SK-N-MC (cell line): Measurements from ENCODE around the gene MLST8.

Experiments
- DNase-seq: peaks from one replicate; pipeline ENCODE4 v3.0.0-alpha.2; 2011; ENCODE audit warnings: low read depth, low spot score
- H3K27ac ChIP-seq: fragments of 200-600 bp; sonication (generic); 2 replicates; pipeline ENCODE4 v1.5.1; 2016; ENCODE audit warnings: mixed run types
- H3K36me3 ChIP-seq: fragments of 200-600 bp; sonication (generic); 2 replicates; pipeline ENCODE4 v1.6.1; 2017; ENCODE audit warnings: antibody characterized with exemption, low read length, mixed read lengths; ENCODE audit not compliant: insufficient read depth
- H3K4me3 ChIP-seq: fragments of 200-600 bp; sonication (generic); 2 replicates; pipeline ENCODE4 v1.5.1; 2016
- H3K9ac ChIP-seq: fragments of 200-600 bp; sonication (generic); 2 replicates; pipeline ENCODE4 v1.8.0; 2017; ENCODE audit warnings: mixed run types, mixed read lengths; ENCODE audit not compliant: insufficient read length
- H3K9me3 ChIP-seq: fragments of 200-600 bp; sonication (generic); 2 replicates; pipeline ENCODE4 v1.6.1; 2017; ENCODE audit warnings: low read depth, mild to moderate bottlenecking, antibody characterized with exemption, low read length, moderate library complexity, mixed read lengths
- EZH2 ChIP-seq: fragments of 200-600 bp; sonication (generic); IDR thresholded peaks from one replicate; pipeline ENCODE4 v1.6.1; 2017; ENCODE audit warnings: antibody characterized with exemption
- FOXP2 ChIP-seq: optimal IDR thresholded peaks from 2 replicates; pipeline ENCODE3; 2011; ENCODE audit warnings: mild to moderate bottlenecking, moderate library complexity; ENCODE audit not compliant: insufficient read depth; ENCODE audit errors: extremely low read length, control extremely low read depth
- POLR2AphosphoS5 ChIP-seq: IDR thresholded peaks from 2 replicates; pipeline ENCODE4 v1.6.1; 2012; ENCODE audit warnings: mild to moderate bottlenecking, low read depth, low read length, borderline replicate concordance

Gene MLST8

DNA sequence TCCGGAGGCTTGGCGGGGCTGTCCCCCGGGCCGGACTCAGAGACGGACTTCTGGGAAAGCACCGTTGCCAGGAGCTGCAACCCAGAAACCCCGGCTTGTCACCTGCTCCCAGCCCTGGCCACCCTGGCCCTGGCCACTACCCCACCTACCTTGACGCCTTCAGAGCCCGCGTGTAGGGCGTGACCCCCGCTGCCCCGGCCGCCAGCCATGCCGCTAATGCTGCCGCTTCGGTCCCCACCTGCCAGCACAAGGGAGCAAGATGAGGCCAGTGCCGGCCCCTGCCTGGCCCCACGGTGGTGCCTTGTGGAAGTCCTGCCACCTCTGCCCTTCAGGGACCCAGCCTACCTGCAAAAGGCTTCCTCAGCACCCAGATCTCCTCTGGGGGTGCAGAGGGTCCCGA lies 20.3 kb upstream of the MLST8 start:
- Histone ChIP-seq H3K36me3 (no peaks in the 10 kb centered on the region), H3K9me3 (no peaks in the 10 kb centered on the region), H3K9ac (no peak overlapping the region), H3K27ac (no peak overlapping the region), H3K4me3 (no peak overlapping the region)
- no peak for DNase-seq
- TF ChIP-seq FOXP2 (no peak), POLR2AphosphoS5 (no peak), EZH2 (no peak)

DNA sequence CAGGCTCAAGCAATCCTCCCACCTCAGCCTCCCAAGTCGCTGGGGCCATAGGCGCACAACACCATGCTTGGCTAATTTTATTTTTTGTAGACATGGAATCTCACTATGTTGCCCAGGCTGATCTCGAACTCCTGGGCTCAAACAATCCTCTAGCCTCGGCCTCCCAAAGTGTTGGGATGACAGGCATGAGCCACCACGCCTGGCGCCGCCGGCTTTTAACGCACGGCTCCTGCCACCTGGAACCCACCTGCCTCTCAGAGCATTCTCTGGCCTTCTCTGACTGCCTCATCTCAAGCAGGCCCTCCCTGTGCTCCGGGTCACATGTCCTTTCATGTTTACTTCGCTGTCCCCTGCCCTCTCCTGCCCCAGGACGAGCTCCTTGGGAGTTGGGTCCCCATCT lies 19.2 kb upstream of the MLST8 start:
- Histone ChIP-seq H3K36me3 (no peaks in the 10 kb centered on the region), H3K4me3 (no peak overlapping the region), H3K9ac (no peak overlapping the region), H3K9me3 (no peaks in the 10 kb centered on the region), H3K27ac (no peak overlapping the region)
- no peak for DNase-seq
- TF ChIP-seq FOXP2 (no peak), POLR2AphosphoS5 (no peak), EZH2 (no peak)

DNA sequence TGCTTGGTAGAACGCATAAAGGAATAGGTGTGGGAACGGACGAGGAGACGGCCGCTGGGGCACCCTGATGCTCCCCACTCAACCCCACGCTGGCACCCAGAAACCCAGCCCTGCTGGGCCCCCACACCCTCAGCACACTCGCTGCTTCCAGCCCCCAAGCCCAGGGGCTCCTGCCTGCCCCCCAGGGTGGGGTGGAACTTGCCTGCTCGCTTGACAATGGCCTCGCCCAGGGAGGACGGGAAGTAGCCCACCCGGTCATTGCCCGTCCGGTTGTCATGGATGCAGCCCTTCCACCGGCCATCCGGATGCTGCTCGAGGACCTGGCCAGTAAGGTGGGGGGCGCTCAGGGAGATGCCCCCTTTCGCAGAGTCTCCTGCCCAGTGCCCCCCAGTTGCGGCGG lies 18.7 kb upstream of the MLST8 start:
- TF ChIP-seq FOXP2 = no peak
- TF ChIP-seq EZH2 = no peak
- no peak for TF ChIP-seq POLR2AphosphoS5
- Histone ChIP-seq H3K9ac (no peak overlapping the region), H3K9me3 (no peaks in the 10 kb centered on the region), H3K36me3 (no peaks in the 10 kb centered on the region), H3K27ac (no peak overlapping the region), H3K4me3 (no peak overlapping the region)
- no peak for DNase-seq

- no peak for DNase-seq
- no peak overlapping the region for H3K9ac ChIP-seq
- no peaks in the 10 kb centered on the region for H3K36me3 ChIP-seq
- H3K4me3 ChIP-seq = no peak overlapping the region
- no peak overlapping the region for H3K27ac ChIP-seq
- no peaks in the 10 kb centered on the region for H3K9me3 ChIP-seq
- TF ChIP-seq FOXP2 (no peak), EZH2 (no peak), POLR2AphosphoS5 (no peak)
Observed at GRCh38 chr16:2187212-2187611, 18.0 kb upstream of the MLST8 start.

DNA sequence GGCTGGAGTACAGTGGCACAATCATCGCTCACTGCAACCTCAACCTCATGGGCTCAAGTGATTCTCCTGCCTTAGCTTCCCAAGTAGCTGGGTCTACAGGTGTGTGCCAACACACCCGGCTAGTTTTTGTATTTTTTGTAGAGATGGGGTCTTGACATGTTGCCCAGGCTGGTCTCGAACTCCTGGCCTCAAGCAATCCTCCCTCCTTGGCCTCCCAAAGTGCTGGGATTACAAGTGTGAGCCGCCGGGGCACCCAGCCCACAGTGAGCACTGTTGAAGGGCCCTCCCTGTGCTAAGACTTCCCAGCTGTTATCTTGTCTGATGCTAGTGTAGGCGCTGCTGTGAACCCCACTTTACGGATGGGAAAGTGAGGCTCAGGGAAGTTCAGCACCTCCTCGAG lies 16.9 kb upstream of the MLST8 start:
- H3K36me3 ChIP-seq = no peaks in the 10 kb centered on the region
- no peak overlapping the region for H3K9ac ChIP-seq
- no peak for DNase-seq
- no peaks in the 10 kb centered on the region for H3K9me3 ChIP-seq
- H3K27ac ChIP-seq = no peak overlapping the region
- TF ChIP-seq FOXP2 = no peak
- no peak for TF ChIP-seq EZH2
- no peak for TF ChIP-seq POLR2AphosphoS5
- H3K4me3 ChIP-seq = no peak overlapping the region

- Histone ChIP-seq H3K9ac (no peak overlapping the region), H3K4me3 (no peak overlapping the region), H3K27ac (no peak overlapping the region), H3K36me3 (no peaks in the 10 kb centered on the region), H3K9me3 (no peaks in the 10 kb centered on the region)
- DNase-seq = no peak
- TF ChIP-seq POLR2AphosphoS5 (no peak), EZH2 (no peak), FOXP2 (no peak)
Observed at GRCh38 chr16:2189252-2189893, 15.9 kb upstream of the MLST8 start.

DNA sequence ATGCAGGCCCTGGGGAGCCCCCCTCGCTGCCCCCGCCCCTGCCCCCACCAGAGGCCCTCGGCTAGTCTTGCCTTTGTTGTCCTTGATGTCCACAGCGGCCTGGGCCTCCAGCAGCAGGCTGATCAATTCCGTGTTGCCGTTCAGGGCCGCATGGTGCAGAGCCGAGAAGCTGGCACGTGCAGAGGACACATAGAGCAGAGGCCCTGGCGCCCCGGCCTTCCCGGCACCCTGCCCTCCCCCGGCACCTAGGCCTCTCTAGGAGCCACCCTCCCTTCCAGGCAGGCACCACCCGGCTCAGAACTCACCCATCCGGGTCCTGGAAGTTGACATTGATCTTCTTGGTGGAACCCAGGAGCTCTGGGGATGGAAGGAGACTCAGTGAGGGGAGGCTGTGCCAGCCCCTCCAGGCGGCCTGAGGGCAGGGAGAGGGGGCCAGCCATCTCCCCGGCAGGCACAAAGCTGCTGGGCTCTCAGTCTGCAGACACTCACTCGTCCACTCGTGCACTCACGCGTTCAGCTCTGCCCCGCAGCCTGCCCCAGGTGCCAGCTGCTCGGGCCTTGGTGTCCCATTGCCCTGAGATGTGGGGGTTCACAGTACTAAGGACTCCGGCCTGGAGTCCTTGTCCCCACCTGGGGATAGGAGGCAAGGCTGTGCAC lies 15.1 kb upstream of the MLST8 start:
- no peak for DNase-seq
- Histone ChIP-seq H3K36me3 (no peaks in the 10 kb centered on the region), H3K4me3 (no peak overlapping the region), H3K27ac (no peak overlapping the region), H3K9me3 (no peaks in the 10 kb centered on the region), H3K9ac (no peak overlapping the region)
- TF ChIP-seq EZH2 (no peak), FOXP2 (no peak), POLR2AphosphoS5 (no peak)

DNA sequence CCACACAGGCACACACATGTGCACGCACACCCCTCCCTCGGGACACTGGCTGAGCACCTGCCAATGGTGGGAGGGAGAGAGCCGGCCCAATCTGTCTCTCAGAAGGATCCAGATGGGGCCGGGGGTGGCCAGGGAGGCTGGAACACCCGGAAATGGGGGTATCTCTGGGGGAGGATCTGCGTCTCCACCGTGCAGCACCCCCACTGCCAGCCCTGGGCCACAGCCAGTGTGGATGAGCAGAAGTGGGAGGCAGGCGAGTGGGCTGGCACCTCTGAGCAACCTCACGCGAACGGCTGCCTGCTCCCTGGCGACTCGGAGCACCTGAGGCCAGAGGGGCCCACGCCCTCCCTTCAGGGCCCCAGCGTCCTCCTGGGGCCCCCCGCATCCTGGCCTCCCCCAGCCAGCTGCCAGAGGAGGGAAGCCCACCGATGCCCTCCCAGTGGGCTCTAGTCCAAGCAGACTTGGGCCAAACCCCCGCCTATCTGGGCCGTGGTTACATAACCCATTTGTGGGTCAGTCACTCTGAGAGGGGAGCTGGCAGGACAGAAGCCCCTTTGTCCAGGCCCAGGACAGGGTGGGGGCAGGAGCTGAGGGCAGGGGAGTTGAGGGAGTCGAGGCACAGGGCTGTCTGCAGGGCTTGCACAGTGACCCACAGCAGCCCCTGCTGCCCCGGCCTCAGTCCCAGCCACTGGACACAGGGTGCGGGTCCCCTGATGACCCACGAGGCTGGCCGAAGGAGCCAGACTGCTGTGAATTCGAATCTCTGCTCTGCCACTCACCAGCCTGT lies 14.4 kb upstream of the MLST8 start:
- no peak for DNase-seq
- TF ChIP-seq POLR2AphosphoS5 = no peak
- H3K27ac ChIP-seq = no peak overlapping the region
- no peak overlapping the region for H3K9ac ChIP-seq
- no peak overlapping the region for H3K4me3 ChIP-seq
- H3K36me3 ChIP-seq = no peaks in the 10 kb centered on the region
- no peaks in the 10 kb centered on the region for H3K9me3 ChIP-seq

DNA sequence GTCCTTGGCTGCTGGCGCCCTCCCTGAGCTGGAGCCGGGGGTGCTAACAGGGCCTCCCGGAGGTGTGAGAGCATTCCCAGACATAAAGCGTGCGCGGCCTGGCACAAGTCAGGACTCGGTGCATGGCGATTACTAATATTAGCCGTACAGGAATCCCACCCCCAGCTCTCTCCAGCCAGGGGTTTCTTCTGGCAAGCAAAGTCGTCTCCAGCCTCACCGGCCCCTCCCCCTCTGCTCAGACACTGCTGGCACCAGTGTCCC lies 13.9 kb upstream of the MLST8 start:
- Histone ChIP-seq H3K9ac (no peak overlapping the region), H3K36me3 (no peaks in the 10 kb centered on the region), H3K9me3 (no peaks in the 10 kb centered on the region), H3K4me3 (no peak overlapping the region), H3K27ac (no peak overlapping the region)
- no peak for TF ChIP-seq POLR2AphosphoS5
- no peak for TF ChIP-seq FOXP2
- TF ChIP-seq EZH2 = no peak
- DNase-seq = no peak
